ENCODE measurements around the gene ZSWIM6. TPM values are rescaled to one million over a fixed set of nuclear protein-coding genes. Genes with fewer than 3 reads are reported as not detected.

Gene ZSWIM6
- total RNA-seq, 1 experiment from 2014 or later, result 13.2 TPM

GRCh38 chr5:61559722-61560121, 227.7 kb downstream of the ZSWIM6 start:
- CTCF ChIA-PET, result interaction anchor here (0.7 kb wide), 1 partner anchor 919 kb away, joined by 3 read pairs; no protein-coding TSS in a partner anchor
- Mint-ChIP-seq H3K36me3 (ENCODE audit: insufficient read depth, unreplicated experiment) (no peaks in the 10 kb centered on the region), H3K4me3 (ENCODE audit: low read depth, unreplicated experiment) (no peak overlapping the region), H3K27ac (ENCODE audit: unreplicated experiment) (no peak overlapping the region), H3K9me3 (ENCODE audit: low read depth, unreplicated experiment) (peaks cover 2% of the 10 kb centered on the region), H3K4me1 (ENCODE audit: low read depth, unreplicated experiment) (no peaks in the 10 kb centered on the region), H3K27me3 (ENCODE audit: unreplicated experiment) (no peaks in the 10 kb centered on the region)
- TF ChIP-seq CTCF (IDR thresholded peaks at IDR 0.05; ENCODE audit: unreplicated experiment), result no peak
- intact Hi-C loops (cut with micrococcal nuclease; ENCODE audit: unreplicated experiment), result no loop called here
- no TSS peak for BruUV-seq (replicated peaks)
- no peak for DNase-seq

GRCh38 chr5:61563401-61563800, 231.3 kb downstream of the ZSWIM6 start:
- CTCF ChIA-PET, result no interaction called here
- peak; percentile 7 for DNase-seq

GRCh38 chr5:61567337-61567736, 235.3 kb downstream of the ZSWIM6 start:
- no TSS peak for BruUV-seq (replicated peaks)
- H3K9me3 Mint-ChIP-seq (ENCODE audit: low read depth, unreplicated experiment), result peaks cover 3% of the 10 kb centered on the region
- no peak for TF ChIP-seq CTCF (IDR thresholded peaks at IDR 0.05; ENCODE audit: unreplicated experiment)
- CTCF ChIA-PET, result no interaction called here
- H3K36me3 Mint-ChIP-seq (ENCODE audit: insufficient read depth, unreplicated experiment), result no peaks in the 10 kb centered on the region
- H3K4me3 Mint-ChIP-seq (ENCODE audit: low read depth, unreplicated experiment), result no peak overlapping the region
- no peaks in the 10 kb centered on the region for H3K4me1 Mint-ChIP-seq (ENCODE audit: low read depth, unreplicated experiment)
- no peak overlapping the region for H3K27ac Mint-ChIP-seq (ENCODE audit: unreplicated experiment)
- intact Hi-C loops (cut with micrococcal nuclease; ENCODE audit: unreplicated experiment), result no loop called here
- DNase-seq, result no peak
- H3K27me3 Mint-ChIP-seq (ENCODE audit: unreplicated experiment), result peaks cover 25% of the 10 kb centered on the region

More at GRCh38 chr5:61563401-61563800, 231.3 kb downstream of the ZSWIM6 start:
- Mint-ChIP-seq H3K27ac (ENCODE audit: unreplicated experiment) (no peak overlapping the region), H3K36me3 (ENCODE audit: insufficient read depth, unreplicated experiment) (no peaks in the 10 kb centered on the region), H3K9me3 (ENCODE audit: low read depth, unreplicated experiment) (peaks cover 3% of the 10 kb centered on the region), H3K4me3 (ENCODE audit: low read depth, unreplicated experiment) (no peak overlapping the region), H3K27me3 (ENCODE audit: unreplicated experiment) (peaks cover 20% of the 10 kb centered on the region), H3K4me1 (ENCODE audit: low read depth, unreplicated experiment) (no peaks in the 10 kb centered on the region)
- intact Hi-C loops (cut with micrococcal nuclease; ENCODE audit: unreplicated experiment), result no loop called here
- no peak for TF ChIP-seq CTCF (IDR thresholded peaks at IDR 0.05; ENCODE audit: unreplicated experiment)
- BruUV-seq (replicated peaks), result no TSS peak

- intact Hi-C loops (cut with micrococcal nuclease; ENCODE audit: unreplicated experiment), result no loop called here
- no peak for DNase-seq
- H3K9me3 Mint-ChIP-seq (ENCODE audit: low read depth, unreplicated experiment), result peaks cover 3% of the 10 kb centered on the region
- TF ChIP-seq CTCF (IDR thresholded peaks at IDR 0.05; ENCODE audit: unreplicated experiment), result no peak
- no peaks in the 10 kb centered on the region for H3K4me1 Mint-ChIP-seq (ENCODE audit: low read depth, unreplicated experiment)
- H3K27me3 Mint-ChIP-seq (ENCODE audit: unreplicated experiment), result peaks cover 32% of the 10 kb centered on the region
- BruUV-seq (replicated peaks), result no TSS peak
- H3K4me3 Mint-ChIP-seq (ENCODE audit: low read depth, unreplicated experiment), result no peak overlapping the region
- no peak overlapping the region for H3K27ac Mint-ChIP-seq (ENCODE audit: unreplicated experiment)
- no peaks in the 10 kb centered on the region for H3K36me3 Mint-ChIP-seq (ENCODE audit: insufficient read depth, unreplicated experiment)
- CTCF ChIA-PET, result no interaction called here
These were observed 237.3 kb downstream of the ZSWIM6 start for GRCh38 chr5:61569353-61569752.
